GM18519 (cell line): ENCODE data around the gene CDK5R1.

Source experiments
- ATAC-seq: cut with Tn5 transposase; IDR thresholded peaks from one replicate; pipeline ENCODE4 v1.9.1; 2021; ENCODE audit warnings: mild to moderate bottlenecking, moderate library complexity; ENCODE audit not compliant: unreplicated experiment, low FRiP score

Gene CDK5R1

DNA sequence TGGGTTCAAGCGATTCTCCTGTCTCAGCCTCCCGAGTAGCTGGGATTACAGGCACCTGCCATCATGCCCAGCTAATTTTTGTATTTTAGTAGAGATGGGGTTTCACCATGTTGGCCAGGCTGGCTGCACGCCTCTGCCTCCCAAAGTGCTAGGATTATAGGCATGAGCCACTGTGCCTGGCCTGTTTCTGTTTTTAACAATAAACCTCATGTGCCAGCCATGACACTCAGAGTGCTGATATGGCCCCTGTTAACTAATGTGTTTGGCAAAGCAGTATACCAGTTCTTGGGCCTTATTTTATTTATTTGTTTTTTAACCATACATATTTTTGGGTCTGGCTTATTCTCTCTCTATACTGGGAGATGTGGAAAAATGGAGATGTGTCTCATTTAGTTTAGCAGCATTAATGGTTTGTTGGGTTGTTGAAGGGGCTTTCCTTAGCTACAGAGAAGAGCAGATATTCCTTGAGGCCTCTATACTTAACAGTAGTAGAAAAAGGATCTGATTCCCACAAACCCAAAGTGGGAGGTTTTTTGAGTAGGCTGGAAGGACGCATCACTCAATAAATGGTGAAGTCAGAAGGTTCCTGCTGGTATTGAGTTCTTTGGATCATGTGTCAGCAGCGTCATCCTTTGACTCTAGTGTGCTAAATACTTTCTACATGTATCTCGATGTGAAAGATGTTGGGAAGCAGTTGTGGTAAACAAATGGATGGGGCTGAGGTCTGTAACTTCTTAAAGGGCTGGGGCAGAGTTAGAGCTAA is 16.2 kb upstream of the CDK5R1 start:
- no peak for ATAC-seq

DNA sequence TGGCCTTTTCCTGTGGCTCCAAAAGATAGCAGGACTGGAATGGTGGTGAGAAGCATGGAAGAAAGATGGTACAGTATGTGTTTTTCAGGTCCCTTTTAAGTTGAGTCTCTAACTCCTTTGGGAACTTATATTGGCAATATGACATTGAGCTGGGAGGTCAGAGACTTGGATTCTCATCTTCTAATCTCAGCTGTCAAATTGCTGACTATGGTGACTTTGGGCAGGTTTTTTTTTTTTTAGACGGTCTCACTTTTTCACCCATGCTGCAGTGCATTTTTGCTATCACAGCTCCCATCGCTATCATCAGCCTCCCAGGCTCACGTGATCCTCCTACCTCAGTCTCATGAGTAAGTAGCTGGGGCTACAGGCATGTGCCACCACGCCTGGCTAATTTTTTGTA is 15.1 kb upstream of the CDK5R1 start:
- no peak for ATAC-seq

DNA sequence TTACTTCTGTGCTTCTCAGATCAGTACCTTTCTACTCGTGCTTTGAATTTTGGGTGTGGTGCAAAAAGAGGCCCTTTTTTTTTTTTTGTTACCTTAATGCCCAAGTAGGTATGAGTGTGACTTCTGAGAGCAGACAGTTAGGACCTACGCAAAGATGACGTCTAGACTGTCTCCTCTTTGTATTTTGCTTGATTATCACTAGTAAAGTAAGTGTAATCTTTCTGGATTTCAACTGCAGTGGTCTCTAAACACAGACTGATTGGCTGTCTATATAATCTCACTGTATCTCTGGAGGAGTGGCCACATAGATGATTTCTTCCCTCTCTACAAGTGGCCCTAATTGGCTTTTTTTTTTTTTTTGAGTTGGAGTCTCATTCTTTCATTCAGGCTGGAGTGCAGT is 11.5 kb upstream of the CDK5R1 start:
- no peak for ATAC-seq

DNA sequence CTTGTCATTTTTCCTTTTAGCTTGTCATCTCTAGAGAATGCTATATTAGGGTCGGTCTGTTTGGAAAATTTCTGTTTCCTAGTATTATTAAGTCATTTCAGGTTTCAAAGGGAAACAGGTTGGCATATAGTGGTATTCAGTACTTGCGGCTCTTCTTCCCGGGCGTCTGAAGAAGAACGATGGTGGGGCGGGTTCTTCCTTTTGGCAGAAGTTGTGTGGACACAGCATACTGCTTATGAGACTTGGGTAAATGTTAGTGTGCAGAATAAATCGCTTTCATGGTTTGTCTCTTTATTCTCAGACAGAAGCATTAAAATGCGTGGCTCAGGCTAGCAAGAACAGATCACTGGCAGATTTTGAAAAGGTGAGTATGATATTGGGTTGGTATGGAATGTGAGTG is 9.6 kb upstream of the CDK5R1 start:
- ATAC-seq, result no peak

DNA sequence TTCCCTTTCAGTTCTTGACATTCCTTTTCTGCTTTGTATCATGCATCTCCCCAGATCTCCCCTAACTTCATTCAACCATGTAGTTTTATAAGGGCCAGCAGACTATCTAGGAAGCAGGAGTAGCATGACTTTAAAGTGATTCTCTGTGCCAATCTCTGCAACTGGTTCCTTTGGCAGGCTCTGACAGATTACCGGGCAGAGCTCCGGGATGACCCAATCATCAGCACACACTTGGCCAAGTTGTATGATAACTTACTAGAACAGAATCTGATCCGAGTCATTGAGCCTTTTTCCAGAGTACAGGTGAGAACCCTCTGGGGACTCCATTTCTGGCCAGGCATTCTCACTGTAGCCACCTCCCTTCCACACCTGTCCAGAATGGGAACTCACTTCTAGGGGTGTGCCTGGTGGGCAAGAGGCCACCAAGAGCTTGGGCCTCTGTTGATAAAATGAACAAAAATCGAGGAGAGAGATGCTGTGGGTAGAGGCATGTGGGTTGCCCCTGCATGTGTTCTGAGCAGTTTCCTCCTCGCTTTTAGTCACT is 7.6 kb upstream of the CDK5R1 start:
- ATAC-seq, result no peak

DNA sequence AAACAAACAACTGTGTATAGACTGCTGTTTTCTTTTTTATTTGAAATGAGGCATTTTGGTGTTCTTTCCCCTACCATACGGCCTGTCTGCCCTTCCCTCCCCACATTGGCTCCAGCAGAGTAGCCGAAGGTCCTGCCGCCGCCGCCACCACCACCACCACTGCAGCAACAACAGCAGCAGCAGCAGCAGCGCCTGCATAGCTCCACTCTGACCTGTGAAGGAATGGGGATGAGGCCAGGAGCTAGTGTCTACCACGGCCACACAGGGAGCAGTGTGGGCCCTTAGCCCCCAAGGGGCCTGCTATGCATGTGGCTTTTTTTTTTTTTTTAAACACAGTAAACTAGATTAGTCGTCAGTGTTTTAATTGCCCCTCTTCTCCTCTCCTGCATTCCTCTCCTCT is 5.6 kb upstream of the CDK5R1 start:
- no peak for ATAC-seq

DNA sequence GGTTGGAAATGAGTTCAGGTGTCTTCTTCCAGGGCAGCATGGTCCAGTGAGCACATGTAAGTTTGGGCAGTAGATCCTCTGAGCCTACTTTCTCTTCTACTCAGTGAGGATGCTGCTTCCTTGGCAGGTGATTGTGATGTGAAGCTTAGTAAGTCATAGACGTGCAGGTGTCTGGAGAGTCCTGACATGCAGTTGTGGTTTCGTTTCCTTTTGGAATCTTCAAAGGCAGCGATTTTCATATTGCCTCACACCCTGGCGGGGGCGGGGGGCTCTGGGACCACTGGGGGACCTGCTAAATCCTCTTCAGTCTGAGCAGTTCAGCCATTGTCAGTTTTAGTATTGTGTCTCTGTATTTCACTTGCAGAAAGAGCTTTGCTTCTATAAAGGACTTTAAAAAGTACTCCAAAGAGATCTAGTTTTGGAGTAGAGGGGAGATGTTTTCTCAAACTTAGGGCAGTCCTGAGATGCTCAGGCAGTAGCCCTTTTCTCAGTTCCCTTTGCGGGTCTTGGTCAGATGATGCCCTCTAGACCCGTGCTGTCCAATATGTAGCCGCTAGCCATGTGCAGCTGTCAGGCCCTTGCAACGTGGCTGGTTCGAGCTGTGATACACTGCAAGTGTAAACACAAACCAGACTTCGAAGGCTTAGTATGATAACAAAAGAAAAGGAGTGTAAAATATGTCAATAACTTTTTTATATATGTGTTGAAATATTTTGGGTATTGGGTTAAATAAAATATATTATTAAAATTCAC is 4.0 kb upstream of the CDK5R1 start:
- ATAC-seq, result no peak

DNA sequence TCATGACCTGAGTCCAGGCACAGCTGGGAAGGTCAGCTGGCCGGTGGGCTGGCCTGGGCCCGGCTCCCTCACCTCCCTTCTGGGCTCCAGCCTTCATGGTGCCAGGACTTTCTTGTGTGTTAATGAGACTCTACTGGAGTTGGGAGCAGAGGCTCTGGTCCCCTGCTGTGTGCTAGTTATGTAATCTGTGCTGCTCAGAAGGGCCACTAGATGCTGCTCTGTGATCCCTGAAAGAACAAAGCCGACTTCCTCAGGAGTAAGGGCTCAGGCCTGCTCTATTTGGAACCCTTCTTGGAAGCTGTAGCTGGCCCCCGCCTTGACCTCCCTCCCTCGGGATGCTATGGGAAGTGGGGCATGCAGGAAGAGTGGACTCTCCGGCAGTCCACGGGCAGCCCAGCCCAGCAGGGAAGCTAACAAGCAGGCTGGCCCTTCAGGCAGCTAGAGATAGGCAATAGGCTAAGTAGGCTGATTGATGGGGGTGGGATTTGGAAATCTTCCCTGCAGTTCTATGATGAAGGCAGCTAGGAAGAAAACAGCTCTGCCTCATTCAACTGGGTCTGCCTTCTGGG is 3.3 kb upstream of the CDK5R1 start:
- no peak for ATAC-seq

DNA sequence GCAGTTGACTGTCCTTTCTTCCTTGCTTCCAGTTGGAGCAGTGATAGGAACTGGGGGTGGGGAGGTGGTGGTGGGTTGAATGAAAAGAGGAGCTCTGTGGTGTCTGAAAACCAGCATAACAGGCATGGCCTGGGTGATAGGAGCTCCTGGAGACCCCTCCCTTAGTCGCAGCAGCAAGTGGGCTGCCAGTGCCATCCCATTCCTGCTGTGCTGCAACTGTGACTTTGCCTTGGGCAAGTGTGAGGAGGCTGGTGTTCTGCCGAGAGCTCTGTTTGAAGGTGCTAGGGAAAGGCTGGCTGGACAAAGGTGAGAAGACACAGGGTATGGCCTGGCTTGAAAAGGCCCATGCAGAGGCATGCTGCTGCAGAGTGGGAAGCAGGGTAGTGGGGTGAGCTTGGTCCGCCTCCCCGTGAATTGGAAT is 2.7 kb upstream of the CDK5R1 start:
- no peak for ATAC-seq

DNA sequence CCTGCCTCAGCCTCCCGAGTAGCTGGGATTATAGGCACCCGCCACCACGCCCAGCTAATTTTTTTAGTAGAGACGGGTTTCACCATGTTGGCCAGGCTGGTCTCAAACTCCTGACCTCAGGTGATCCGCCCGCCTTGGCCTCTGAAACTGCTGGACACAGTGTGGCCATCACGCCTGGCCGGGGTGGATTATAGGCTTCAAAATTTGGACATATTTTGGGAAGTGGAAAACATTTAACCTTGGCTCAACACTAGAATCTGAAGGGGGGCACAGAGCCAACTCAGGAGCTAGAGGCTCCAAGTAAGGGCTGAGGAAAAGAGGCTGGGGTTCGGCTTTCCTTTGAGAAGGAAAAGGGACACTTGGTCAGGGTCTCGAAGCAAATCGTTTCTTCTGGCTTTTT is 2.2 kb upstream of the CDK5R1 start:
- ATAC-seq, result no peak

DNA sequence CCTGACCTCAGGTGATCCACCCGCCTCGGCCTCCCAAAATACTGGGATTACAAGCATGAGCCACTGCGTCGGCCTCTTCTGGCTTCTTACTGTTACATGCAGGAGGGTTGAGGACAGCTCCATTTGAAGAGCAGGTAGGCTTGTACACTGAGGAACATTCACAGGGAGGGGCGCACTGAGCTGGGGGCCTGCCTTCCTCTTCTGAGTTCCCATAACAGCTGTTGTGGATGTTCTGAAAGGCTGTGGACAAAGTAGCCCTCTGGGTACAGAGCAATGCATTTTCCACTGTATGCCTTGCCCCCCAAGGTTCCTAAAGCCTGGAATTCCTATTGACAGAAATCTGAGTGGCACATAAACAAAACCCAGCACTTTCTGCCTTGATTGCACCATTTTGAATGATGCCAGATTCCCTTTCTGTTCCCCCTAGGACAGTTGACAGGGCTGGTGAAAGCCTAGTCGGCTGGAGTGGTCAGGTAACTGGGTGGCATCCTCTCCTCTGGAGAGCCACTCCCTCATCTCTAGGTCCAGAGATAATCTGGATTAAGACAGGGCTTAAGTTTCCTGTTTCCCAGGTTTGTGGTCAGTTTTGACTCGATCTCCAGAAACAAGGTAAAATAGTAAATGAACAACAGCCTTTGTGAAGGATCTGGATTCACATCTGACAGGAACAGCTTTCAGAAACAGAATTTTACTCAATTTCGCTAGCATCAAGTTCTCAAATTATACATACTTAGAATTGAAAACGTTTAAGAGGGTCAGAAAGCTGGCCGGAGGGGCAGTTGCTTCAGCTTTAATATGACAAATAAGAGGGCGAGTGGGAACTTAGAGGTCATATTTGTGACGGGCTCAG is 1.3 kb upstream of the CDK5R1 start:
- ATAC-seq, result no peak

DNA sequence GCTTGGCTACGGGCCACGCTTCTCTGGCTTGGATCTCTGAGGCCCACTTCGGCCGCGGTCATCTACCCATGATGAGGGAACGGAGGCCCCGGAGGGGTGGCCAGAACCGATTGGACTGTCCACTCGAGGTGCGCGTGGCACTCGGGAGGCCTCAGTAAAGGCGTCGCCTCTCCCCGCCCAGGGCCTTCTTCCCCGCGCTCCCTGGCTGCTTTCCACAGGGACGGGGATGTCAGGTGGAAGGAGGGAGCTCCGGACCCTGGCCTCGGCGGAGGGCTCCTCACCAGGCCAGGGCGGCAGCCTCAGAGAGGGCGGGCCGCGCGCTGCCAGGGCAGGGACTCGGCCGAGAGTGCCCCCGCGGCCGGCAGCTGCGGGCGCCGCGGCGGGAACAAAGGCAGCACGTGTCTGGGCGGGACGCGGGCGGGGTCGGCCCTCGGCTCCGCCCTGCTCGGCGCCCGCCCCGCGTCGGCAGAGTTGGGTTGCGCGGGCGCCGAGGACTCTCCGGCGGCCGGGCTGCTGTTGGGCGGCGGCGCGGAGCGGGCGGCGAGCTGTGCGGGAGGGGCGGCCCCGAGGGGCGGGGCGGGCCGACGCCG is 587 bp upstream of the CDK5R1 start:
- ATAC-seq, result peak; percentile 34

DNA sequence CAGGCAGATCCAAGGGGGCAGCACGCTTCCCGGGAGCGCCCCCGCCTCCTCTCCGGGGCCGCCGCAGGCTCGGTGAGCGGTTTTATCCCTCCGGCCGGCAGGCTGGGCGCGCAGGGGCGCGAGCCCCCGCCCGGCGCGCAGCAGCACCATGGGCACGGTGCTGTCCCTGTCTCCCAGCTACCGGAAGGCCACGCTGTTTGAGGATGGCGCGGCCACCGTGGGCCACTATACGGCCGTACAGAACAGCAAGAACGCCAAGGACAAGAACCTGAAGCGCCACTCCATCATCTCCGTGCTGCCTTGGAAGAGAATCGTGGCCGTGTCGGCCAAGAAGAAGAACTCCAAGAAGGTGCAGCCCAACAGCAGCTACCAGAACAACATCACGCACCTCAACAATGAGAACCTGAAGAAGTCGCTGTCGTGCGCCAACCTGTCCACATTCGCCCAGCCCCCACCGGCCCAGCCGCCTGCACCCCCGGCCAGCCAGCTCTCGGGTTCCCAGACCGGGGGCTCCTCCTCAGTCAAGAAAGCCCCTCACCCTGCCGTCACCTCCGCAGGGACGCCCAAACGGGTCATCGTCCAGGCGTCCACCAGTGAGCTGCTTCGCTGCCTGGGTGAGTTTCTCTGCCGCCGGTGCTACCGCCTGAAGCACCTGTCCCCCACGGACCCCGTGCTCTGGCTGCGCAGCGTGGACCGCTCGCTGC is 832 bp downstream of the CDK5R1 start:
- ATAC-seq, result no peak

DNA sequence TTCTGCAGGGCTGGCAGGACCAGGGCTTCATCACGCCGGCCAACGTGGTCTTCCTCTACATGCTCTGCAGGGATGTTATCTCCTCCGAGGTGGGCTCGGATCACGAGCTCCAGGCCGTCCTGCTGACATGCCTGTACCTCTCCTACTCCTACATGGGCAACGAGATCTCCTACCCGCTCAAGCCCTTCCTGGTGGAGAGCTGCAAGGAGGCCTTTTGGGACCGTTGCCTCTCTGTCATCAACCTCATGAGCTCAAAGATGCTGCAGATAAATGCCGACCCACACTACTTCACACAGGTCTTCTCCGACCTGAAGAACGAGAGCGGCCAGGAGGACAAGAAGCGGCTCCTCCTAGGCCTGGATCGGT is 1.4 kb downstream of the CDK5R1 start:
- no peak for ATAC-seq

DNA sequence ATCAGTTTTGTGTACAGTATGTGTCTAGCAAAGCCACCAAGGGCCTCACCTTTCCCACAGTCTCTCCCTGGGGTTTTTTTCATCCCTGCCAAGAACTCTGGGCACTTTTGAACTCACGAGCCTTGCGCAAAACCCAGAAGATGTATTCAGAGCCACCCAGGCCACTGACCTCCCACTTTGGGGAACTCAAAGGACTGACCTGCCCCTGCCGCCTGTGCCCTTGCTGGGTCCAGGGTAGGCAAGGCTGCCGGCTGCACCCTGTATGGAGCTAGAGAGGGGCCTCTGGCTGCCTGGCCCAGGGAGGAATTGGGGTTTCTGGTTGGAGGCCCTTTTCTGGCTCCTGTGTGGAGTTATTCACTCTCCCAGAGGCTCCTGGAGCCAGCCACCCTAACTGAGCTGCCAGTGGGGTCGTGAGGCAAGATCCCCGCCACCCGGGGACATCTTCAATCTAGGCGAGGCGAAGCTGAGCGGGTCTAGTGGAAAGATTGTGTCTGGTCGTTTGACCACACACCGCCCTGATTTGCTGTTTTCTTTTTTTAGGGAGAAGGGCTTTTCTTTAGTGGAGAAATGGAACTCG is 1.9 kb downstream of the CDK5R1 start:
- no peak for ATAC-seq

DNA sequence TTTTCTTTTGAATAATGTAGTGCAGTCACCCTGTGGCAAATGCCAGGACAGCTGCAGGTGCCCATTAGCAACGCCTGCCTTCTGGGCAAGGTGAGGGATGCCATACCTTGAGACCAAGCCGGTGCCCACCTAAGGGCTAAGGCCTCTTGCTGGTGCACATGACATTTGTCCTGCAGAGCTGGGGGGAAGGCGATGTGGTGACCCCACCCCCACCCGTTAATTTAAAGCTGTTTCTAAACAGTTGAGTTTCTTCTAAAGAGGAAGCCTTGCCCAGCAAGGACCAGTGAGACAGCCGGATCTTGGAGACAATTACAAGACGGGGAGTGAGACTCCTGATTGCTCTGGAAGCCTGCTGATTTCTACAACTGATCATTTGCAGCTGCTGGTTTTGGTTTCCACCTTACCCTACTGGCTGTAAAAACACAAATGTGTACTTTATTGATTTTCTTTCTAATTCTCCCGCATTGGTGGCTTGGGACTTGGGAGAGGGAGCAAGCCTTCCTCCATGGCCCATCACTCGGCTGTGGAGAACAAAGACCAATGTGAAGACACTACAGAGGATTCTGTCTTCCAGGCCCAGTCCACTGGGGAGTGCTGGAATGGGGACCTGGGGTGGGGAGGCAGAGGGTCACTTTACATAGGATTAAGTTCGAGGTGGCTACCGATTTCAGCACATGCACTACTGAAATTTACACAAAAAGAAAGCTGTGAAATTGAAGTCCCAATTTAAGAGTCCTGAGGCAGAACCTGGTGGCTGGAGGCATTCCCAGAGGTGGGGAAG is 2.7 kb downstream of the CDK5R1 start:
- no peak for ATAC-seq

DNA sequence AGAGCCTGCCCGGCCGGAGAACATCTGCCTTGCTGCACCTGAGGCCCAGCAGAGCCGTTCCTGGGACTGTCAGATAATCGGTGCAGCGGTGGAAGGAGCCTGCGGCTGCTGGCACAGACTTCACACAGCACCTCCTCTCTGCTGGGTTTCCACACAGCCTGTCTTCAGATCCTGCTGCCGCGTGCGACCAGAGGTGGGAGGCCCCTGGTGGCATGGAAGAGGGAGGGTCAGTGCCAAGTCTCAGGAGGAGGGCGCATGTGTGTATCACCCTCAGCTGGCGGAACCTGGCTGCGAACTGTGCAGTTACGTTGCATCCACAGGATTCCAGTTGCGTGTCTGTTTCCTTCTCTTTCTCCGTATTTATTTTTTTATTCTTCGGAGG is 3.3 kb downstream of the CDK5R1 start:
- ATAC-seq, result no peak

DNA sequence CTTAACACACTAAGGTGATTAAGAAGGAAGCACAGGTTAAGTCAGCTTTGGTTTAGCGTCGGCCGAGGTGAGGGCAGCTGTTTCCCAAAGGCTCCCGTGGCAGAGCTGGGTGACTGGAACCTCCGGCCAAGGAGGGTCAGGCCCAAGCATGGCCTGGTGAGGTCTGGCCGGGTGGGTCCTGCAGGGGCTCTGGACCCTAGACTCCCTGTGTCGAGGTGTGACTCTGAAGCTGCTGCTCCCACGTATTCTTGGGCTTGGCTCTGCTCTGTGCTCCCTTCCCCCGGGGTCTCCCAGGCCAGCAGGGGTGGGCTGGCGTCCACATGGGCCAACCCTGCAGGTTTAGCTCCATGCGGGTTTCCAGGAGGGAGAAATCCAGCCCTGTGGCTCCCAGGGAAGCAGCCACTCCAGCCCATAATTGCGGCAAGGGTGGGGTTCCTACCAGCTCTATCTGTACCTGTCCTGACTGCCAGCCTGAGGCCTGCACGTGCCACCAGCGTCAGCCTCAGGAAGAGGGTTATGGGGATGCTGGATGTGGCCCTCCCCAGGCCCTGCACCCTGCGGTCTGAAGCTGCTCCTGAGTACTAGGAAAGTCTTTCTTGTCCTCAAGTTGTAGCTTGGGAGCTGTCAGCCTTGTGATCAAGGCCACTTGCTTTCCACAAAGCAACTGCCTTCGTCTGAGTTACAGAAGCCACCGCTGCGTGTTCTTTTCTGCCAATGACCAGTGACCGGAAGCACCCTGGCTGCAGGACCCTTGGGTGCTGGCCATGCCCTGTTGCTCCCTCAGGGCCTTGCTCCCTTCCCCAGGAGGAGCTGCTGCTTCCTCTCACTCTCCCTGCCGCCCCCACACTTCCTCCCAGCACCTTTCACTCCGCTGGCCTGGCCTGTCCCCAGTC is 4.8 kb downstream of the CDK5R1 start:
- ATAC-seq, result no peak
